Liver (tissue), 3 donors: ENCODE measurements around the gene NINJ2.

Source experiments
- ATF3 ChIP-seq: IDR thresholded peaks from 2 replicates; pipeline ENCODE4 v1.6.1; 2016; ENCODE audit warnings: antibody characterized with exemption
- CTCF ChIP-seq: fragments of 150-350 bp; IDR thresholded peaks from 2 replicates; pipeline ENCODE4 v1.5.1; 2017; ENCODE audit warnings: improper control_type of control experiment, low read depth, low read length; ENCODE audit not compliant: missing input control
- EGR1 ChIP-seq, 2 donors: IDR thresholded peaks; 2 replicates each; pipeline ENCODE4 v1.6.1; 2016 to 2018; ENCODE audit warnings: antibody characterized with exemption in 2 of 2, low read depth in 2 of 2
- FOXA1 ChIP-seq: IDR thresholded peaks from 2 replicates; pipeline ENCODE4 v1.6.1; 2016; ENCODE audit warnings: antibody characterized with exemption
- GABPA ChIP-seq, 2 donors: IDR thresholded peaks in 1 of 2; conservative IDR thresholded peaks in 1 of 2; 2 replicates each; pipeline ENCODE4 v1.6.1; 2016; ENCODE audit warnings: antibody characterized with exemption in 2 of 2, mild to moderate bottlenecking in 1 of 2, moderate library complexity in 1 of 2
- JUND ChIP-seq, 2 donors: IDR thresholded peaks; 2 replicates each; pipeline ENCODE4 v1.6.1; 2016; ENCODE audit warnings: antibody characterized with exemption in 2 of 2
- MAX ChIP-seq: IDR thresholded peaks from 2 replicates; pipeline ENCODE4 v1.6.1; 2016; ENCODE audit warnings: antibody characterized with exemption
- RAD21 ChIP-seq, 2 donors: IDR thresholded peaks; 2 replicates each; pipeline ENCODE4 v1.6.1; 2016; ENCODE audit warnings: antibody characterized with exemption in 2 of 2, mild to moderate bottlenecking in 2 of 2
- REST ChIP-seq: IDR thresholded peaks from 2 replicates; pipeline ENCODE4 v1.6.1; 2016; ENCODE audit warnings: antibody characterized with exemption, mild to moderate bottlenecking
- SP1 ChIP-seq: IDR thresholded peaks from 2 replicates; pipeline ENCODE4 v1.6.1; 2018; ENCODE audit warnings: antibody characterized with exemption, mild to moderate bottlenecking
- TAF1 ChIP-seq: conservative IDR thresholded peaks from 2 replicates; pipeline ENCODE4 v1.6.1; 2016; ENCODE audit warnings: antibody characterized with exemption, mild to moderate bottlenecking
- YY1 ChIP-seq: IDR thresholded peaks from 2 replicates; pipeline ENCODE4 v1.6.1; 2016; ENCODE audit warnings: antibody characterized with exemption, mild to moderate bottlenecking
- TF ChIP-seq, protein P1 (sequence below): IDR thresholded peaks from 2 replicates; pipeline ENCODE4 v1.6.1; 2016; ENCODE audit warnings: antibody characterized with exemption
- donor health status: healthy.
- donor health status: healthy.

DNA sequence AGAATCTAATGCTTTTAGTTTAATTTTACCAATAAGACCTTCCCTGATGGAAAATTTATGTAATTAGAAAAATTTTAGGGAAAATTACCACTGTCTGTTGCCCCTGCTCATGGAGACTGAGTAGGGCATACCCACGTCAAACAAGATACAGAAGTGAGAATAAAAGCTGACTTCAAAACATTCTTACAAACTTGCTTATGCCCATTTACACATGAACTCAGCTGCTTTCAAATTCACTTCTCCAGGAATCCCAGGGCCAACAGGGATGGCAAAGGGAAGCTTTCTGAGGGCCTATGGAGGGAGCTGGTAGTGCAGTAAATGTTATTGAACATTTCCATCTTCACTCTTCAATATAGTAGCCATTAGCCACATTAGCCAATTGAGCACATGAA lies 4.8 kb upstream of the NINJ2 start:
- TF ChIP-seq RAD21 (IDR thresholded peaks at IDR 0.05) (no peak), CTCF (no peak), GABPA (IDR thresholded peaks at IDR 0.05 in 1 of 2, conservative IDR thresholded peaks at IDR 0.05 in 1 of 2) (no peak), TAF1 (no peak), SP1 (no peak), REST (no peak), EGR1 (IDR thresholded peaks at IDR 0.05; ENCODE audit: low read depth in 2 of 2) (no peak), YY1 (no peak), ATF3 (no peak), MAX (no peak), FOXA1 (no peak), JUND (IDR thresholded peaks at IDR 0.05) (no peak)
- TF ChIP-seq, protein P1, sequence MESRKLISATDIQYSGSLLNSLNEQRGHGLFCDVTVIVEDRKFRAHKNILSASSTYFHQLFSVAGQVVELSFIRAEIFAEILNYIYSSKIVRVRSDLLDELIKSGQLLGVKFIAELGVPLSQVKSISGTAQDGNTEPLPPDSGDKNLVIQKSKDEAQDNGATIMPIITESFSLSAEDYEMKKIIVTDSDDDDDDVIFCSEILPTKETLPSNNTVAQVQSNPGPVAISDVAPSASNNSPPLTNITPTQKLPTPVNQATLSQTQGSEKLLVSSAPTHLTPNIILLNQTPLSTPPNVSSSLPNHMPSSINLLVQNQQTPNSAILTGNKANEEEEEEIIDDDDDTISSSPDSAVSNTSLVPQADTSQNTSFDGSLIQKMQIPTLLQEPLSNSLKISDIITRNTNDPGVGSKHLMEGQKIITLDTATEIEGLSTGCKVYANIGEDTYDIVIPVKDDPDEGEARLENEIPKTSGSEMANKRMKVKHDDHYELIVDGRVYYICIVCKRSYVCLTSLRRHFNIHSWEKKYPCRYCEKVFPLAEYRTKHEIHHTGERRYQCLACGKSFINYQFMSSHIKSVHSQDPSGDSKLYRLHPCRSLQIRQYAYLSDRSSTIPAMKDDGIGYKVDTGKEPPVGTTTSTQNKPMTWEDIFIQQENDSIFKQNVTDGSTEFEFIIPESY = no peak
